GM18867 (cell line): ENCODE results near the gene RBM28.

Experiments used
- ATAC-seq: cut with Tn5 transposase; IDR thresholded peaks from one replicate; pipeline ENCODE4 v1.9.1; 2021; ENCODE audit warnings: mild to moderate bottlenecking, moderate library complexity; ENCODE audit not compliant: unreplicated experiment

Gene RBM28

GRCh38 chr7:128351296-128352152 is 7.8 kb upstream of the RBM28 start:
- no peak for ATAC-seq

GRCh38 chr7:128350708-128351295 is 7.1 kb upstream of the RBM28 start:
- ATAC-seq: no peak

- no peak for ATAC-seq
Observed at GRCh38 chr7:128349466-128349825, 5.7 kb upstream of the RBM28 start.

- ATAC-seq: no peak
Observed at GRCh38 chr7:128347647-128348097, 4.0 kb upstream of the RBM28 start.

GRCh38 chr7:128344431-128344774 is 695 bp upstream of the RBM28 start:
- ATAC-seq: no peak

- ATAC-seq: no peak
Observed at GRCh38 chr7:128341733-128342132, 2.0 kb downstream of the RBM28 start.

GRCh38 chr7:128335730-128336129 is 8.0 kb downstream of the RBM28 start:
- no peak for ATAC-seq

- ATAC-seq: no peak
Observed at GRCh38 chr7:128324368-128324680, 19.4 kb downstream of the RBM28 start.

GRCh38 chr7:128323459-128324367 is 20.0 kb downstream of the RBM28 start:
- ATAC-seq: no peak

- no peak for ATAC-seq
Observed at GRCh38 chr7:128323040-128323439, 20.7 kb downstream of the RBM28 start.

- ATAC-seq: peak; percentile 59
Observed at GRCh38 chr7:128322040-128322643, 21.6 kb downstream of the RBM28 start.

- no peak for ATAC-seq
Observed at GRCh38 chr7:128321044-128321422, 22.7 kb downstream of the RBM28 start.

- ATAC-seq: no peak
Observed at GRCh38 chr7:128318691-128319090, 25.0 kb downstream of the RBM28 start.

- ATAC-seq: no peak
Observed at GRCh38 chr7:128311013-128311412, 32.7 kb downstream of the RBM28 start.

GRCh38 chr7:128310499-128310898 is 33.2 kb downstream of the RBM28 start:
- no peak for ATAC-seq

- ATAC-seq: no peak
Observed at GRCh38 chr7:128309976-128310375, 33.7 kb downstream of the RBM28 start.

- no peak for ATAC-seq
Observed at GRCh38 chr7:128309124-128309523, 34.6 kb downstream of the RBM28 start.

GRCh38 chr7:128307061-128307460 is 36.6 kb downstream of the RBM28 start:
- no peak for ATAC-seq

- ATAC-seq: no peak
Observed at GRCh38 chr7:128304212-128304611, 39.5 kb downstream of the RBM28 start.

- ATAC-seq: no peak
Observed at GRCh38 chr7:128303643-128304042, 40.1 kb downstream of the RBM28 start.

GRCh38 chr7:128303133-128303532 is 40.6 kb downstream of the RBM28 start:
- ATAC-seq: no peak
